ENCODE measurements around the gene MEAF6. TPM values are rescaled to one million over a fixed set of nuclear protein-coding genes. Genes with fewer than 3 reads are reported as not detected.
A peak's percentile ranks its signal among the peaks of the same experiment; 100 is the strongest.

Gene MEAF6
- total RNA-seq, 1 donor from 2014 or later: 79.9 TPM

DNA sequence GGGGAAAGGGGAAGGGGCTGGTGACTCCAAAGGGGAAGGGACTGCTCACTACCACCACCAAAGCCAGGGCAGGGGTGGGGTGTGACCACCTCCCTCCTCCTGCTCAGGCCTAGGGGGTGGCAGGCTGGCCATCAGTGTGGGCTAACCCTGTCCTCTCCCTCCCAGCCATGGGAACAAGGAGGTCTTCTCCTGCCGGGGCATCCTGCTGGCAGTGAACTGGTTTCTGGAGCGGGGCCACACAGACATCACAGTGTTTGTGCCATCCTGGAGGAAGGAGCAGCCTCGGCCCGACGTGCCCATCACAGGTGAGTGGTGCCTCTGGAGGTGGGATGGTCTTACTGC is 34.5 kb downstream of the MEAF6 start:
- Mint-ChIP-seq H3K36me3 (no peaks in the 10 kb centered on the region), H3K27me3 (no peaks in the 10 kb centered on the region), H3K27ac (no peak overlapping the region), H3K9me3 (no peaks in the 10 kb centered on the region), H3K4me1 (ENCODE audit: unreplicated experiment) (peaks cover 8% of the 10 kb centered on the region), H3K4me3 (no peak overlapping the region)
- TF ChIP-seq CTCF (conservative IDR thresholded peaks at IDR 0.05): no peak
- no peak for DNase-seq (ENCODE audit: extremely low spot score, unreplicated experiment)

GRCh38 chr1:37479255-37480124 is 35.1 kb downstream of the MEAF6 start:
- TF ChIP-seq CTCF (conservative IDR thresholded peaks at IDR 0.05): no peak
- Mint-ChIP-seq H3K27ac (peak overlapping the region; percentile 88), H3K27me3 (no peaks in the 10 kb centered on the region), H3K9me3 (no peaks in the 10 kb centered on the region), H3K4me3 (peak overlapping the region; percentile 67), H3K36me3 (no peaks in the 10 kb centered on the region), H3K4me1 (ENCODE audit: unreplicated experiment) (peaks cover 8% of the 10 kb centered on the region)
- no peak for DNase-seq (ENCODE audit: extremely low spot score, unreplicated experiment)

GRCh38 chr1:37478890-37479254 is 35.7 kb downstream of the MEAF6 start:
- Mint-ChIP-seq H3K27me3 (peaks cover 2% of the 10 kb centered on the region), H3K36me3 (no peaks in the 10 kb centered on the region), H3K4me1 (ENCODE audit: unreplicated experiment) (peaks cover 9% of the 10 kb centered on the region), H3K4me3 (peak overlapping the region; percentile 67), H3K27ac (peak overlapping the region; percentile 90), H3K9me3 (no peaks in the 10 kb centered on the region)
- no peak for DNase-seq (ENCODE audit: extremely low spot score, unreplicated experiment)
- no peak for TF ChIP-seq CTCF (conservative IDR thresholded peaks at IDR 0.05)

DNA sequence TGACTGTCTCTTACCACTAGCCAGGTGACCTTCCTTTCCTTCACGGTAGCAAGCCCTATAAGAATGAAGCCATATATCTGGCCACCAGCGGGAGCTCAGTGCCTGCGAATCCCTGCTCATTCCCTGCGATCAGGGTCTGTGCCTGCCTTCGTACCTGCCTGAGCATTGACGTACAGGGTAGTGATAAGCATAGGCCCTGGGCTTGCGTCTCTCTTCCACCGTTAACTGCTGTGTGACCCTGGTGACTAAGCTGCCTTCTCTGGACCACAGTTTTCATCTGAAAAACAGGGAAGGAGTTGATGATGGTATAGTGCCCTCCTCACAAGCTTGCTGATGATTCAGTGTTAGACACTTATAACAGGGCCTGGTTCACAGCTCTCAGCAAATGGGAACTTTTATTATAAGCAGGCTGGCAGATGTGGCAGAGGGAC is 36.1 kb downstream of the MEAF6 start:
- peak overlapping the region; percentile 90 for H3K27ac Mint-ChIP-seq
- H3K36me3 Mint-ChIP-seq: no peaks in the 10 kb centered on the region
- no peaks in the 10 kb centered on the region for H3K9me3 Mint-ChIP-seq
- H3K27me3 Mint-ChIP-seq: peaks cover 6% of the 10 kb centered on the region
- H3K4me1 Mint-ChIP-seq (ENCODE audit: unreplicated experiment): peaks cover 13% of the 10 kb centered on the region
- DNase-seq (ENCODE audit: extremely low spot score, unreplicated experiment): no peak
- TF ChIP-seq CTCF (conservative IDR thresholded peaks at IDR 0.05): no peak
- H3K4me3 Mint-ChIP-seq: peak overlapping the region; percentile 31

DNA sequence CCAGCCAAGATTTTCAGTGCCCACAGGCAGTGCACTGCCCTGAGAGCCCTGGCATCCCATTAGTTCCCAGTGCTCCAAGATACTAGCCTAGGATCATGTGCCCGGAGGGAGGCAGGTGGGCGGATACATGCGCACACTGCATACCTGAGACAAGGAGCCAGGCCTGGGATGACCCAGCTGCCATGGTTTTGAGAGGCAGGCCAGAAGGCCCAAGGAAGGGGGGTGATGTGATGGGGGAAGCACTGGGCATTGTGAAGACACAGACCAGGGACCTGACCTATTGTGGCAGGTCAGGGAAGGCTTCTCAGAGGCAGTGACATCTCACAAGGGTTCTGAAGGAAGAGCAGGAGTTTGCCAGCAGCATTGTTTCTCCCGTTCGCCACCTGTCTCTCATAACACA is 36.6 kb downstream of the MEAF6 start:
- H3K9me3 Mint-ChIP-seq: no peaks in the 10 kb centered on the region
- H3K27me3 Mint-ChIP-seq: peaks cover 11% of the 10 kb centered on the region
- H3K36me3 Mint-ChIP-seq: no peaks in the 10 kb centered on the region
- H3K4me3 Mint-ChIP-seq: peak overlapping the region; percentile 80
- H3K27ac Mint-ChIP-seq: peak overlapping the region; percentile 90
- DNase-seq (ENCODE audit: extremely low spot score, unreplicated experiment): no peak
- peaks cover 15% of the 10 kb centered on the region for H3K4me1 Mint-ChIP-seq (ENCODE audit: unreplicated experiment)
- TF ChIP-seq CTCF (conservative IDR thresholded peaks at IDR 0.05): no peak
